ENCODE data around the gene GOLGA2. TPM values are rescaled to one million over a fixed set of nuclear protein-coding genes. Genes with fewer than 3 reads are reported as not detected.

Gene GOLGA2
- total RNA-seq, 1 donor from 2014 or later: 161 TPM

- no peak for DNase-seq (ENCODE audit: low spot score)
Measured at GRCh38 chr9:128257086-128257825, 18.6 kb downstream of the GOLGA2 start.

- DNase-seq (ENCODE audit: low spot score): peak; percentile 57
Measured at GRCh38 chr9:128254855-128255759, 20.7 kb downstream of the GOLGA2 start.

GRCh38 chr9:128254362-128254761, 21.4 kb downstream of the GOLGA2 start:
- no peak for DNase-seq (ENCODE audit: low spot score)

DNA sequence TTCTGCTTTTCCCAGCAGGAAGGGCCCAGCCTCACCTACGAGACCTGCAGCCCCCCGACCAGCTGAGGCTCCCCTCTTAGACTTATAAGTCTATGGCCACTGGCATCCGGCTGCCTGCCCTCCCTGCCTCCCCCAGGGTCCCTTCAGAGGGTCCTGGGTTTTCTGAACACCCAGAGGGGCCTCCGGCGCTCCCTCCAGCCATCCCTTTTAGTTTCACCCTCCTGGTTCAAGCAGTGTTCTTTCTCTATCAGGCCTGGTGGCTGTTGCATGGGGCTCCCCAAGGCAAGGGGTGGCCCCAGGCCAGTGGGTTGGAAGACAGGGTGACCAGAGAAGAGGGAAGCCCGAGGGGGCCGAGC, 21.8 kb downstream of the GOLGA2 start:
- no peak for DNase-seq (ENCODE audit: low spot score)

- no peak for DNase-seq (ENCODE audit: low spot score)
Measured at GRCh38 chr9:128253140-128253990, 22.4 kb downstream of the GOLGA2 start.

DNA sequence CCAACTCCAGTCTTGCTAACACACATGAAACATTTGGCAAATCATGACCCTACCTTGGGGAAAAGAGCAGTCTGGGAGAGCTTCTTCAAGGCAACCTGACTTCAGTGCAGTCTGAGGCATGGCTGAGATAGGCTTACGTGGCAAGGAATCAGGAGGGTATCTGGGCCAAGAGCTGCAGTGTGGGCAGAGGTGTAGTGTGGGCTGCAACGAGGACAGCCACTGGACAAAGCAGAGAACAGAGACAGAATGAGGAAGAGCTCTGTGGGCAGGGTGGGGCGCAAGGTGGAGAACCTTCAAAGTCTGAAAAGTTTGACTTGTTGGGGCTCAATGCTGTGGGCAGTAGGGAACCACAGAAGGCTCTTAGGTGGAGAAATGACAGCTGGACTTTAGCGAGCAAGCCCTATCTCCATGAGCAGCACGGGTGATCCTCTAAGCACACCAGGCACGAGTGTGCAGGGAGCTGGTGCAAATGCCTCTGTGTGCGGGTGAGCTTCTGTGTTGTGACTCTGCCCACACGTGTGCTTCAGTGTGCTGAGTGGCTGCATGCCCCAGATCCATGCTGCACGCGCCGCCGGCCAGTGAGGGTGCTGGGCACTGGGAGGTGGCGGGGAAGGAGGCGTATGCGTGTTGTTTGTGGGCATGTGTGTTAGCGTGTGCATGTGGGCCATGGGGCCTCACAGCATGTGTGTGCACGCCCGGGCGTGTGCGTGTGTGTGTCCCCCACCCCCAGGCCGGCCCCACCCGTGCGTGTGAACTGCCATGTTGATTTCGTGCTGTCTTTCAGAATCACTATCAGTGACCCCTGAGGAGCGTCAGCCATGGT, 23.3 kb downstream of the GOLGA2 start:
- DNase-seq (ENCODE audit: low spot score): no peak

DNA sequence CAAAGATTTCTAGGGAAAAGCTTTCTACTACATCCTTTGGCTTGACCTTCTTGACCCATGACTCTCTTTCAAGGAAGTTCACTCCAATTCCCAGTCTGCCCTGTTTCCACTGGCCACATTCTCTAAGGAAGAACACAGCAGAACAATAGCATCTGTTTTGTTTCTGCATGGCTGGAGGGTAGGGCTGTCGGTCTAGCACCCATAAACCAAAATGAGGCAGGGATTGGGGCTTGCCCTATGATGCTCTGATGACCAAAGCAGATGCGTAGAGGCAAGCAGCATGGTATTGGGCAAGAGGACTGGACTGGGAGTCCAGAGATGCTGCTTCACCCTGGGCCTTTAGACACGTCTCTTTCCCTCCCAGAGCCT, 24.1 kb downstream of the GOLGA2 start:
- no peak for DNase-seq (ENCODE audit: low spot score)

GRCh38 chr9:128250839-128251731, 24.7 kb downstream of the GOLGA2 start:
- DNase-seq (ENCODE audit: low spot score): no peak

- peak; percentile 48 for DNase-seq (ENCODE audit: low spot score)
Measured at GRCh38 chr9:128249908-128250838, 25.6 kb downstream of the GOLGA2 start.

DNA sequence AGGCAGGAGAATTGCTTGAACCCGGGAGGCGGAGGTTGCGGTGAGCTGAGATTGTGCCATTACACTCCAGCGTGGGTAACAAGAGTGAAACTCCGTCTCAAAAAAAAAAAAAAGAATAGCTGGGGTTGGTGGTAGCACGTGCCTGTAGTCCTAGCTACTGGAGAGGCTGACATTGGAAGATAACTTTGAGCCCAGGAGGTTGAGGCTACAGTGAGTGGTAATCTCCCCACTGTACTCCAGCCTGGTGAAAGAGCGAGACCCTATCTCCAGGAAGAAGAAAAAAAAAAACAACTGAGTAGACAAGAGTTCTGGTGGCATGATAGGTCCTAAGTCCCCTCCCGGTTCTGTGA, 26.3 kb downstream of the GOLGA2 start:
- DNase-seq (ENCODE audit: low spot score): no peak

DNA sequence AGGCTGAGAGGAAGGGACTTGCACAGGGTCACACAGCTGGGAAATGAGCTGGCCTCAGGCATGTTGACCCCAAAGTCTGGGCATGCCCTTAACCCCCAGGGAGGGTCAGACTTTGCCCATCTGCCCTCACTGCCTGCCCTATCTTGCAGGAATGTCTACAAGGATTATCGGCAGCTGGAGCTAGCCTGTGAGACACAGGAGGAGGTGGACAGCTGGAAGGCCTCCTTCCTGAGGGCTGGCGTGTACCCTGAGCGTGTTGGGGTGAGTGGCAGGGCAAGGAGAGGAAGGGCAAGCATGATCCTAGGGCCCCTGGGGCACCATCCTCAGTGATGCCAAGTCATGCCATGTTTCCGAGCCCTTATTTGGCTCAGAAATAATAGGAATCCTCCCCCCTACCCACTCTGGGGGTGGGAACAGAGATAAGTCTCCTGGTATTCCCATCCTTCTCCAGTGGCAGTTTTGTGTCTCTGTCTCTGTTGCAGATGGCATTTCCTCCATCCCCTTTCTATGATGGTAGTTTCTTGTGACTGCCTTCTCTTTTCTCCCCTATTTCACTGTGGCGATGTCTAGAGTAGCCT, 28.5 kb downstream of the GOLGA2 start:
- peak; percentile 29 for DNase-seq (ENCODE audit: low spot score)

DNA sequence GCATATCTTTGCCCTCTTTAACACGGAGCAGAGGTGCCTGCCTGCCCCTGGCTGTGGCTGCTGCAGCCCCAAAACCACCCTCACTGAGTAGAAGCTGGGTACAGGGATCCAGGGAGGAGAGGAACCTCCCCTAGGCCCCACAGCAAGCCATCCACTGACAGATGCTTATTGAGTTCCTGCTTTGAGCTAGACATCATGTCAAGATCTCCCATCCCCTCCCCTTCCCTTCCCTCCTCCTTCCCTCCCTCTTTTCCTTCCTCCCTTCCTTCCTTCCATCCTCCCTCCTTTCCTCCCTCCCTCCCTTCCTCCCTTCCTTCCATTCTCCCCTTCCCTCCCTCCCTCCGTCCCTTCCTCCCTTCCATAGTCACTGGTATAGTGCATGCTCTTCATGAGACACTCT, 29.3 kb downstream of the GOLGA2 start:
- DNase-seq (ENCODE audit: low spot score): peak; percentile 44

- DNase-seq (ENCODE audit: low spot score): peak; percentile 87
Measured at GRCh38 chr9:128245421-128246151, 30.2 kb downstream of the GOLGA2 start.

DNA sequence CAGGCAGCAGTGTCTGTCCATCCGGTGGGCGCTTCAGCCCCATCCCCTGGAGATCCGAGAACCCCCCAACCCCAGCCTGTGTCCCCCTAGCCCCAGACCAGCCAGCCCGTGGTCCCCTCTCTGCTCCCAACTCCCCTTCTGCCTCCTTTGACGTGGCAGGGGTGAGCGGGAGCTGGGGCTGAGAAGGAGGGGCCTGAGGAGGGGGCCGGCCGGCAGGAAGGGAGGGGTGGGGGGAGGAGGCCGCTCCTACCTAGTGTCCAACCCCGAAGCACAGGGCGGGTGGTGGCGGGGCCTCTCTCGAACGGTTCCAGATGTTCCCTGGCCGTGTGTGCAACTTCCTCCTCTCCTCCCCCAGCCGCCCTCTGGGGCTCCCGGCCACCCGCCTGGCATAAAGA, 31.0 kb downstream of the GOLGA2 start:
- DNase-seq (ENCODE audit: low spot score): peak; percentile 97

GRCh38 chr9:128244091-128244836, 31.5 kb downstream of the GOLGA2 start:
- peak; percentile 34 for DNase-seq (ENCODE audit: low spot score)

GRCh38 chr9:128243215-128244018, 32.4 kb downstream of the GOLGA2 start:
- DNase-seq (ENCODE audit: low spot score): peak; percentile 78
